Smooth muscle cell of the pulmonary artery (primary cell): ENCODE data around the gene ENKUR. TPM values are rescaled to one million over a fixed set of nuclear protein-coding genes. Genes with fewer than 3 reads are reported as not detected.

Experiments
- total RNA-seq: library from RNA; depleted of rRNA; stranded (reverse); fragments of >200 nt; gene quantifications from 2 replicates; pipeline ENCODE4 v1.2.3, GENCODE V29; 2014

Gene ENKUR
- total RNA-seq, result 0.07 and 0.17 TPM in 2 replicates

GRCh38 chr10:25015828-25016375 is at the start of gene ENKUR:
Gene ENKUR (minus strand): TSS chr10:25016158. CDS start chr10:25015936, 222 bp downstream.

GRCh38 chr10:25016376-25017153 is 607 bp upstream of the ENKUR start, which contains the start of gene THNSL1:
Gene THNSL1 (plus strand): TSS chr10:25016612. CDS start chr10:25023224, 6,612 bp downstream.

GRCh38 chr10:24952143-24952706 is 63.7 kb downstream of the ENKUR start, which contains the start of gene PRTFDC1:
Gene PRTFDC1 (minus strand): TSS chr10:24952606. CDS start chr10:24952575, 31 bp downstream.

Other genes with a start within 250 kb of the ENKUR start
- gene PRTFDC1, start 63.6 kb downstream of the ENKUR start, total RNA-seq, result 9.4 and 15.8 TPM in 2 replicates
- gene THNSL1, start 454 bp upstream of the ENKUR start, total RNA-seq, result 5.1 and 7.0 TPM in 2 replicates
- 0.26 and 0.33 TPM in 2 replicates for gene GPR158, start 158.8 kb upstream of the ENKUR start, total RNA-seq